K562 (cell line): ENCODE results near the gene ADNP2. TPM values are rescaled to one million over a fixed set of nuclear protein-coding genes. Genes with fewer than 3 reads are reported as not detected.

Experiments
- ATAC-seq: fragments of 200-7000 bp; cut with Tn5 transposase; 3 replicates; pipeline ENCODE4 v1.9.1; 2020; ENCODE audit warnings: moderate library complexity
- BruUV-seq: library from RNA; stranded (reverse); fragments of 400-500 nt; replicated peaks from 2 replicates; lab custom pipeline; 2021; lab: Mats Ljungman, UMichigan
- CTCF ChIA-PET: fragments of 300-600 bp; formaldehyde crosslinking; extraction: SDS; loops from one replicate; lab custom pipeline; 2021; ENCODE audit warnings: low intra/inter-chr PET ratio; lab: Yijun Ruan, JAX
- POLR2A ChIA-PET: fragments of 300-600, 350-650 bp; sonication (Branson Sonifier 250); formaldehyde crosslinking; extraction: SDS; loops from one replicate; lab custom pipeline; 2021; ENCODE audit warnings: antibody characterized with exemption, inconsistent platforms; lab: Yijun Ruan, JAX
- DNase-seq, 4 experiments: peaks; one replicate each; pipeline versions ENCODE4 v3.0.0 to v3.0.0-alpha.2; 2011 to 2018; ENCODE audit warnings: low spot score in 3 of 4, mixed read lengths in 3 of 4; ENCODE audit errors: extremely low read depth in 1 of 4
- FAIRE-seq: peaks from 2 replicates; lab custom pipeline; 2011; peaks lifted over from hg19 to GRCh38; lab: Jason Lieb, UNC
- H2AFZ ChIP-seq: 2 replicates; pipeline ENCODE4 v1.6.0; 2011; ENCODE audit warnings: low read depth, low read length, control low read depth, inconsistent platforms
- H3K27ac ChIP-seq: fragments of 200-600 bp; 3 replicates; pipeline ENCODE4 v1.8.0; 2011; ENCODE audit warnings: low read depth, mild to moderate bottlenecking, control low read depth, inconsistent platforms, low read length, moderate library complexity, mixed read lengths; ENCODE audit errors: extremely low read depth
- H3K27me3 ChIP-seq, 2 experiments: fragments of 300-600 bp in 1 of 2; 2 replicates in 1 of 2; 3 replicates in 1 of 2; pipeline versions ENCODE4 v1.6.0 to v1.8.0; 2011; ENCODE audit warnings: inconsistent platforms in 2 of 2, low read length in 2 of 2, mild to moderate bottlenecking in 1 of 2, mixed read lengths in 1 of 2, moderate library complexity in 1 of 2; ENCODE audit not compliant: control insufficient read depth in 2 of 2, insufficient read depth in 2 of 2
- H3K36me3 ChIP-seq: fragments of 300-600 bp; 3 replicates; pipeline ENCODE4 v1.8.0; 2011; ENCODE audit warnings: mild to moderate bottlenecking, low read length, inconsistent platforms; ENCODE audit not compliant: control insufficient read depth, insufficient read depth
- H3K4me1 ChIP-seq, 2 experiments: fragments of 200-600 bp in 1 of 2; replicated peaks in 1 of 2; 2 replicates in 1 of 2; 3 replicates in 1 of 2; pipeline versions ENCODE4 v1.5.1 to v1.8.0; 2011; ENCODE audit warnings: inconsistent platforms in 2 of 2, low read length in 2 of 2, mild to moderate bottlenecking in 1 of 2, mixed read lengths in 1 of 2, moderate library complexity in 1 of 2; ENCODE audit not compliant: control insufficient read depth in 2 of 2, insufficient read depth in 2 of 2
- H3K4me2 ChIP-seq: 2 replicates; pipeline ENCODE4 v1.6.1; 2011; ENCODE audit warnings: low read length, control low read depth, inconsistent platforms, mixed read lengths; ENCODE audit not compliant: insufficient read depth
- H3K4me3 ChIP-seq: fragments of 200-600 bp; sonication (generic), shearing (Covaris generic); 2 replicates; pipeline ENCODE4 v1.5.1; 2016; ENCODE audit warnings: control low read depth, inconsistent platforms
- H3K79me2 ChIP-seq: fragments of 200-600 bp; 3 replicates; pipeline ENCODE4 v1.8.0; 2011; ENCODE audit warnings: low read length, inconsistent platforms; ENCODE audit not compliant: control insufficient read depth, insufficient read depth
- H3K9ac ChIP-seq, 2 experiments: 2 replicates each; pipeline versions ENCODE4 v1.6.0 to v1.6.1; 2011; ENCODE audit warnings: low read depth in 2 of 2, low read length in 2 of 2, control low read depth in 1 of 2, inconsistent platforms in 1 of 2, mild to moderate bottlenecking in 1 of 2, mixed read lengths in 1 of 2; ENCODE audit not compliant: insufficient read depth in 1 of 2
- H3K9me1 ChIP-seq: one replicate; pipeline ENCODE4 v1.6.0; 2011; ENCODE audit warnings: inconsistent platforms, mild to moderate bottlenecking, low read length, moderate library complexity; ENCODE audit not compliant: control insufficient read depth, insufficient read depth
- H3K9me3 ChIP-seq: replicated peaks from 2 replicates; pipeline ENCODE4 v1.5.1; 2011; ENCODE audit warnings: low read depth, low read length, inconsistent platforms; ENCODE audit not compliant: control insufficient read depth, insufficient read depth
- H4K20me1 ChIP-seq: replicated peaks from 2 replicates; pipeline ENCODE4 v1.6.1; 2011; ENCODE audit warnings: low read length, inconsistent platforms, mixed read lengths; ENCODE audit not compliant: control insufficient read depth, insufficient read depth
- DEAF1 ChIP-seq: fragments of 450-650 bp; formaldehyde crosslinking; IDR thresholded peaks from 2 replicates; pipeline ENCODE4 v1.4.0; 2020; ENCODE audit warnings: mild to moderate bottlenecking, moderate library complexity
- FOXK1 ChIP-seq: sonication (generic); formaldehyde crosslinking; IDR thresholded peaks from 2 replicates; pipeline ENCODE4 v1.8.0; 2022; ENCODE audit warnings: missing genetic modification reagents, mild to moderate bottlenecking, borderline replicate concordance
- FUS ChIP-seq: fragments of 200-400 bp; formaldehyde crosslinking; optimal IDR thresholded peaks from 2 replicates; pipeline ENCODE3; 2017; ENCODE audit warnings: low read depth, low read length
- MAZ ChIP-seq, 2 experiments: fragments of 450-650 bp in 1 of 2; sonication (generic) in 1 of 2; formaldehyde crosslinking; IDR thresholded peaks in 1 of 2; conservative IDR thresholded peaks in 1 of 2; 2 replicates each; pipeline versions ENCODE4 v1.4.0 to v1.5.0; 2020; ENCODE audit warnings: mild to moderate bottlenecking in 1 of 2, missing genetic modification reagents in 1 of 2
- POLR2AphosphoS5 ChIP-seq: IDR thresholded peaks from 2 replicates; pipeline ENCODE4 v1.6.1; 2011; ENCODE audit warnings: mild to moderate bottlenecking, low read depth, low read length, moderate library complexity; ENCODE audit not compliant: control insufficient read depth, insufficient read depth
- RBM15 ChIP-seq: fragments of 200-400 bp; formaldehyde crosslinking; IDR thresholded peaks from 2 replicates; pipeline ENCODE4 v1.6.1; 2018; ENCODE audit warnings: mild to moderate bottlenecking, low read length, moderate library complexity; ENCODE audit not compliant: insufficient read depth
- TSC22D4 ChIP-seq: fragments of 450-650 bp; IDR thresholded peaks from 2 replicates; pipeline ENCODE4 v1.6.1; 2016; ENCODE audit warnings: missing genetic modification characterization, missing biosample characterization, control low read depth
- ZKSCAN3 ChIP-seq: fragments of 250-450 bp; sonication (Bioruptor Pico); IDR thresholded peaks from 2 replicates; pipeline ENCODE4 v1.4.0; 2020
- ZNF165 ChIP-seq: fragments of 250-450 bp; sonication (Bioruptor Pico); IDR thresholded peaks from 2 replicates; pipeline ENCODE4 v1.4.0; 2020; ENCODE audit warnings: borderline replicate concordance
- ZNF175 ChIP-seq: fragments of 200-800 bp; sonication (Bioruptor generic); IDR thresholded peaks from 2 replicates; pipeline ENCODE4 v1.6.1; 2016; ENCODE audit warnings: low read depth, mild to moderate bottlenecking, missing genetic modification characterization, missing compliant biosample characterization
- ZNF316 ChIP-seq: fragments of 450-650 bp; IDR thresholded peaks from 2 replicates; pipeline ENCODE4 v1.6.1; 2016
- ZNF707 ChIP-seq: fragments of 250-450 bp; sonication (Bioruptor Pico); conservative IDR thresholded peaks from 2 replicates; pipeline ENCODE4 v1.8.0; 2022; ENCODE audit warnings: inconsistent platforms, mild to moderate bottlenecking, moderate library complexity
- WGBS: fragments of 100-300 bp; shearing (Covaris generic); methylation state at CpG from one replicate; pipeline ENCODE4 v1.1.6; 2016; ENCODE audit warnings: low coverage, mixed read lengths; ENCODE audit not compliant: insufficient coverage; ENCODE audit errors: missing lambda C conversion rate; 5-methylcytosine and 5-hydroxymethylcytosine counted together
- in situ Hi-C: fragments of 300-500 bp; cut with MboI; formaldehyde crosslinking; loops from 4 replicates; pipeline ENCODE4 v1.15.0; 2018; ENCODE audit warnings: inconsistent platforms, mixed read lengths
- intact Hi-C: fragments of 100-400 bp; cut with micrococcal nuclease; formaldehyde crosslinking; loops from 2 replicates; pipeline ENCODE4 v1.14.2; 2022
- polyA plus RNA-seq, 8 experiments: library from polyadenylated mRNA; depleted of rRNA in 4 of 8; stranded (reverse) in 5 of 8; unstranded in 3 of 8; fragments of >200 nt; fragmentation: Nextera tagmentation in 2 of 8; fragmentation: Illumina TruSeq in 1 of 8; extraction: Ambion mirVana in 2 of 8; extraction: Trizol in 1 of 8; gene quantifications; 2 replicates each; pipeline versions ENCODE4 v1.2.1 to v1.2.3, GENCODE V29; 2011 to 2014; ENCODE audit warnings: inconsistent platforms in 1 of 8, missing spikeins in 1 of 8
- total RNA-seq, 7 experiments: library from RNA; depleted of rRNA in 6 of 7; stranded (reverse); fragments of >200 nt in 6 of 7; fragmentation: Illumina TruSeq in 2 of 7; extraction: Trizol in 2 of 7; gene quantifications; 2 replicates each; pipeline versions ENCODE4 v1.2.1 to v1.2.3, GENCODE V29; 2011 to 2021; ENCODE audit warnings: low replicate concordance in 1 of 7
- TF ChIP-seq, protein P1 (sequence below): sonication (generic); formaldehyde crosslinking; IDR thresholded peaks from 2 replicates; pipeline ENCODE4 v1.8.0; 2022; ENCODE audit warnings: mild to moderate bottlenecking, missing genetic modification reagents
- TF ChIP-seq, protein P2 (sequence below): fragments of 450-650 bp; formaldehyde crosslinking; IDR thresholded peaks from 2 replicates; pipeline ENCODE4 v1.4.0; 2022; ENCODE audit warnings: missing genetic modification characterization
- TF ChIP-seq, protein P3 (sequence below): fragments of 450-650 bp; formaldehyde crosslinking; conservative IDR thresholded peaks from 2 replicates; pipeline ENCODE4 v1.4.0; 2022; ENCODE audit warnings: mild to moderate bottlenecking, missing genetic modification characterization

Gene ADNP2
- total and polyA plus RNA-seq, 9 of the 15 experiments (the other 6 are each of a cell fraction or from before 2014, with no cell fraction given), result 5.8 to 24.3 (median 16.0) TPM

DNA sequence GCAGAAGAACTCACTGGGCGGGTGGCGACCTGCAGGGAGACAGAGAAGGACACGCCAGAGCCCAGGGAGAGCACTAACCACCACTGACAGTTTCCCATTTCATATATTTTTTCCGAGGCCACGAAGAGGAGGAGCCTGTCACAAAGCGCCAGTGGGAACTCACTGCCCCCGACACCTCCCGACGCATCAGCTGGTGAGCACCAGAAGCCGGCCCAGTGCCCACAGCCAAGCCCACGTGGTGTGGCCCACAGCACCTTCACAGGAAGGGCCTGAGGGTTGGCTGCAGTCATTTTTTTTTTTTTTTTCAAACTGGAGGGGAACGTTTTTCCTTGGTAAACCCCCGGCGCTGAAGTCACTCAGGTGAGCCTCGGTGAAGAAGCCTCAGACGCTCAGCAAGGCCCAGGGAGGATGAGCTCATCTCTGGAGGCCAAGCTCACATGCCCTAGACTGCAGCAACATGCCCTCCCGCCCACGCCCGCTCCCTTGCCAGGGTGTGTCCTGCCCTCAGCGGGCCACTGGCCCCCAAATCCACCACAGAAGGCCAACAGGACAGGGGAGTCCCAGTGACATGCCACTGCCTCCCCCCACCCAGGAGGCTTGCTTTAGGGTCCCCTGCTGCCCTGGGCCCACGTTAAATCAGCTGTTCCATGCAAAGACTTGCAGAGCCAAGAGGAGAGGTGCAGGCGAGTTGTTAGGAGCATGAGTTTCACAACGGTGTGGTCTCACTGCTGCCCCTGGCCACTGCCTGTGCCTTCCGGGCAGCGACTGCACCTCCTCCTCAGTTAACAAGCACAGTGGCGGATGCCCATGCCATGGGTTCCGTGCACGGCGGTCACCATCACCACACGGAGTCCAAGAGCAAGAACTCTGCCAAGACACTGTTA lies 70.1 kb downstream of the ADNP2 start:
- FAIRE-seq (no peak), ATAC-seq (no peak), DNase-seq (no peak)
- intact Hi-C loops, result no loop called here
- Histone ChIP-seq H3K27me3 (peaks cover 21 to 88% of the 10 kb centered on the region in 2 experiments; a peak in 4 of 5 replicates), H3K79me2 (no peaks in the 10 kb centered on the region), H3K36me3 (no peaks in the 10 kb centered on the region), H3K4me2 (no peak overlapping the region), H3K9me1 (no peaks in the 10 kb centered on the region), H3K9ac (no peak overlapping the region), H3K4me3 (no peak overlapping the region), H3K4me1 (no peaks in the 10 kb centered on the region), H2AFZ (no peak overlapping the region), H3K27ac (no peak overlapping the region), H3K9me3 (no peaks in the 10 kb centered on the region), H4K20me1 (0 out of 2 replicates have a peak, but pooled peaks cover 3% of the 10 kb centered on the region)
- ChIA-PET CTCF (no interaction called here), POLR2A (no interaction called here)
- WGBS, result 0% methylated on average over 16 of the region's 30 CpGs
- in situ Hi-C loops, result no loop called here
- BruUV-seq, result no TSS peak
- TF ChIP-seq, protein P1, sequence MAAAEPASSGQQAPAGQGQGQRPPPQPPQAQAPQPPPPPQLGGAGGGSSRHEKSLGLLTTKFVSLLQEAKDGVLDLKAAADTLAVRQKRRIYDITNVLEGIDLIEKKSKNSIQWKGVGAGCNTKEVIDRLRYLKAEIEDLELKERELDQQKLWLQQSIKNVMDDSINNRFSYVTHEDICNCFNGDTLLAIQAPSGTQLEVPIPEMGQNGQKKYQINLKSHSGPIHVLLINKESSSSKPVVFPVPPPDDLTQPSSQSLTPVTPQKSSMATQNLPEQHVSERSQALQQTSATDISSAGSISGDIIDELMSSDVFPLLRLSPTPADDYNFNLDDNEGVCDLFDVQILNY (CRISPR knock-in tag), result no peak
- TF ChIP-seq DEAF1 (CRISPR knock-in tag) (no peak), ZNF175 (no peak), POLR2AphosphoS5 (no peak), ZNF316 (no peak), ZNF707 (CRISPR knock-in tag) (no peak), FUS (no peak), ZNF165 (no peak), TSC22D4 (tag) (no peak), FOXK1 (CRISPR knock-in tag) (no peak), ZKSCAN3 (CRISPR knock-in tag) (no peak), MAZ (CRISPR knock-in tag; conservative IDR thresholded peaks at IDR 0.05 in 1 of 2, IDR thresholded peaks at IDR 0.05 in 1 of 2) (no peak), RBM15 (no peak)
- TF ChIP-seq, protein P2, sequence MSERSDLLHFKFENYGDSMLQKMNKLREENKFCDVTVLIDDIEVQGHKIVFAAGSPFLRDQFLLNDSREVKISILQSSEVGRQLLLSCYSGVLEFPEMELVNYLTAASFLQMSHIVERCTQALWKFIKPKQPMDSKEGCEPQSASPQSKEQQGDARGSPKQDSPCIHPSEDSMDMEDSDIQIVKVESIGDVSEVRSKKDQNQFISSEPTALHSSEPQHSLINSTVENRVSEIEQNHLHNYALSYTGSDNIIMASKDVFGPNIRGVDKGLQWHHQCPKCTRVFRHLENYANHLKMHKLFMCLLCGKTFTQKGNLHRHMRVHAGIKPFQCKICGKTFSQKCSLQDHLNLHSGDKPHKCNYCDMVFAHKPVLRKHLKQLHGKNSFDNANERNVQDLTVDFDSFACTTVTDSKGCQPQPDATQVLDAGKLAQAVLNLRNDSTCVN, result no peak
- TF ChIP-seq, protein P3, sequence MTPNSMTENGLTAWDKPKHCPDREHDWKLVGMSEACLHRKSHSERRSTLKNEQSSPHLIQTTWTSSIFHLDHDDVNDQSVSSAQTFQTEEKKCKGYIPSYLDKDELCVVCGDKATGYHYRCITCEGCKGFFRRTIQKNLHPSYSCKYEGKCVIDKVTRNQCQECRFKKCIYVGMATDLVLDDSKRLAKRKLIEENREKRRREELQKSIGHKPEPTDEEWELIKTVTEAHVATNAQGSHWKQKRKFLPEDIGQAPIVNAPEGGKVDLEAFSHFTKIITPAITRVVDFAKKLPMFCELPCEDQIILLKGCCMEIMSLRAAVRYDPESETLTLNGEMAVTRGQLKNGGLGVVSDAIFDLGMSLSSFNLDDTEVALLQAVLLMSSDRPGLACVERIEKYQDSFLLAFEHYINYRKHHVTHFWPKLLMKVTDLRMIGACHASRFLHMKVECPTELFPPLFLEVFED, result no peak
